Mesothelial cell of epicardium (in vitro differentiated cells): ENCODE data around the gene ORM1. TPM values are rescaled to one million over a fixed set of nuclear protein-coding genes. Genes with fewer than 3 reads are reported as not detected.

ENCODE experiments used
- DNase-seq, 2 experiments: peaks; one replicate each; pipeline ENCODE4 v3.0.0; 2021; ENCODE audit warnings: low spot score in 2 of 2; ENCODE audit not compliant: unreplicated experiment in 2 of 2
- H3K27ac Mint-ChIP-seq: 2 replicates; pipeline ENCODE4 v1.8.0; 2021; ENCODE audit warnings: mixed read lengths
- H3K27me3 Mint-ChIP-seq: 2 replicates; pipeline ENCODE4 v1.8.0; 2021; ENCODE audit warnings: low read depth, mixed read lengths
- H3K36me3 Mint-ChIP-seq: 2 replicates; pipeline ENCODE4 v1.8.0; 2021; ENCODE audit warnings: mixed read lengths
- H3K4me1 Mint-ChIP-seq: 2 replicates; pipeline ENCODE4 v1.8.0; 2021; ENCODE audit warnings: mixed read lengths
- H3K4me3 Mint-ChIP-seq: 2 replicates; pipeline ENCODE4 v1.8.0; 2021; ENCODE audit warnings: mild to moderate bottlenecking, moderate library complexity, mixed read lengths
- H3K9me3 Mint-ChIP-seq: 2 replicates; pipeline ENCODE4 v1.8.0; 2021; ENCODE audit warnings: mixed read lengths
- CTCF ChIP-seq: fragments of 200-600 bp; sonication (generic); IDR thresholded peaks from one replicate; pipeline ENCODE4 v1.5.0; 2021; ENCODE audit warnings: antibody characterized with exemption; ENCODE audit not compliant: unreplicated experiment
- total RNA-seq: library from RNA; stranded (reverse); gene quantifications from 3 replicates; pipeline ENCODE4 v1.2.1, GENCODE V29; 2021

The ORM1 gene
- total RNA-seq, 1 donor from 2014 or later: not detected

DNA sequence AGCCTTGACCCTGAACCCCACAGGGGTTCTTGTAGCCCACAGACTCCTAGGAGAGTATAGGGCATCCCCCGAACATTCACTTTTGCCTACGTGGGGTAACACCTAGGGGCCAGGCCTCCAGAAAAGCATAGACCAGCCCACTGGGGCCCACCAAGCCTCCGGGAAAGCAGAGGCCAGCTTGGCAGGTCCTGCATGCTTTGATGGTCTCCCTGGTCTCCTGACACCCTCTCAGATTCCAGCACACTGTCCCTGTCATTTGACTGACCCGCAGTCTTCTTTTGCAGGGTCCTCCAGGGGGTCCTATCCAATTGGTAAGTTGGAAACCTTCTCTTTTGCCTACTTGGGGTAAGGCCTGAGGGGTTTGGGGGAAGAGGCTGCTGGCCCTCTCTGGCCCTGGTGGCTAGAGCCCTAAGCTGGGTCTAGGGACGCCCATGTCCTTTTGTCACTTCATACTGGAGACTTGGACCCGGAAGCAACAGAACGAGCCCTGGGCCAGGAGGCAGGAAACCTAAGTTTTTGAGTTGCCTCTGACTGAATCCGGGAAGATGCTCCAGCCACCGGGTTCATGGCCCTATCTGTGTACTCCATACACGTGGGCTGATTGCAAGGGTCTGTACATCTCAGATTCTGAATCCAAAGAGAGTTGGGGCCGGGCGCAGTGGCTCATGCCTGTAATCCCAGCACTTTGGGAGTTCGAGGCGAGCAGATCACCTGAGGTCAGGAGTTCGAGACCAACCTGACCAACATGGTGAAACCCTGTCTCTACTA lies 20.9 kb upstream of the ORM1 start:
- peak in 1 of 2 experiments; percentile 11 for DNase-seq

GRCh38 chr9:114302727-114303126 lies 20.2 kb upstream of the ORM1 start:
- H3K4me3 Mint-ChIP-seq: no peak overlapping the region
- peaks cover 4% of the 10 kb centered on the region for H3K4me1 Mint-ChIP-seq
- H3K27me3 Mint-ChIP-seq: no peaks in the 10 kb centered on the region
- no peak for TF ChIP-seq CTCF
- H3K9me3 Mint-ChIP-seq: no peaks in the 10 kb centered on the region
- no peak for DNase-seq
- peaks cover 32% of the 10 kb centered on the region for H3K36me3 Mint-ChIP-seq
- H3K27ac Mint-ChIP-seq: no peak overlapping the region

More for the DNA sequence above, 20.9 kb upstream of the ORM1 start:
- no peak for TF ChIP-seq CTCF
- Mint-ChIP-seq H3K27ac (no peak overlapping the region), H3K9me3 (no peaks in the 10 kb centered on the region), H3K4me3 (no peak overlapping the region), H3K27me3 (no peaks in the 10 kb centered on the region), H3K4me1 (peaks cover 4% of the 10 kb centered on the region), H3K36me3 (peaks cover 35% of the 10 kb centered on the region)

GRCh38 chr9:114303571-114303970 lies 19.3 kb upstream of the ORM1 start:
- Mint-ChIP-seq H3K4me1 (peaks cover 4% of the 10 kb centered on the region), H3K9me3 (no peaks in the 10 kb centered on the region), H3K36me3 (peaks cover 24% of the 10 kb centered on the region), H3K4me3 (no peak overlapping the region), H3K27ac (no peak overlapping the region), H3K27me3 (no peaks in the 10 kb centered on the region)
- no peak for DNase-seq
- no peak for TF ChIP-seq CTCF

DNA sequence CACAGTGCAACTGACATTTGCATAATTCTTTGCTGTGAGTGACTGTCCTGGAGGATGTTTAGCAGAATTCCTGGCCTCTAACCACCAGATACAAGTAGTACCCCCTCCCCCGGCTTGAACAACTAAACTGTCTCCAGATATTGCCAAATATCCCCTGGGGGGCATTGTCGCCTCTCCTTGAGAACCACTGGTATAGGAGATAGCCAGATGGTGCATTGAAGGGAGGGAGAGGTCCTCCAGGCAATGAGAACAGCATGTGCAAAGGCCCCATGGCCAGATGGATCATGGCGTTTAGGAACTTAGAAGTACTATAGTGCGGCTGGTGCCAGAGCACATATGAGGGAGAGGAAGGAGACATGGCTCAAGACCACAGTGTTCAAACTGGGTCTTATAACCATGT lies 18.9 kb upstream of the ORM1 start:
- Mint-ChIP-seq H3K4me3 (no peak overlapping the region), H3K27me3 (no peaks in the 10 kb centered on the region), H3K27ac (no peak overlapping the region), H3K9me3 (no peaks in the 10 kb centered on the region), H3K36me3 (peaks cover 21% of the 10 kb centered on the region), H3K4me1 (peaks cover 4% of the 10 kb centered on the region)
- TF ChIP-seq CTCF: no peak
- DNase-seq: peak in 1 of 2 experiments; percentile 17

DNA sequence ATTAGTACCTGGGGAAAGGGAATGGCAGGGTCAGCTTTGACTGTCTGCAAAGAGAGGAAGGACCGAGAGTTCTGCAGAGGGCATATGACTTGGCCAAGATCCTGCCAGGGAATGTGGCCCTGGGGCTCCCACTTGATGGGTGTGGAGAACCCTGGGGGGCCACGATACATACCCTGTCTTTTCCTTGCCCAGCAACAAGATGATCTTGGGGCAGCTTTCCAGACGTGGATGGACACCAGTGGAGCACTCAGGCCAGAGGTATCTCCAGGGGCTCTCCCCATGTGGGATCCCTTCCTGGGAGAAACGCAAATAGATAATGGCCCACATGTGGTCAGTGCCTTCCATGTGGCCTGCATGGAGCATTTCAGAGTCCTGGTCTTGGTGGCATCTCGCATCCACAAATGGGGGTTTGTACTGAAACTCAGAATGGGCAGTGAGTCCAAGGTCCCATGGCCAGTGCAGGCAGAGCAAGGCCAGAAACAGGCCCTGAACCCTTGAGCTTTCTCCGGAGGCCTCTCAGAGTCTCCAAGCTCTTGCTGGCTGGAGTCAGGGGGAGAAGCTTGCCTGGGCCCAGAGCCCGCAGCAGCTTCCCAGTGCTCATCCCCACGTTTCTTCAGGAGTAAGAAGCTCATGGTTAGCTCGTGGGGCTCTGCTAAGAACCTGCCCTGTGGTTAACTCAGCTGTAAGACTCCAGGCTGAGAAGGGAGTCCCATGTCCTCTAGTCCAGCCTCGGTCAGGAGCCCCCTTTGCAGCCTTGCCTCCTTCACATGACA lies 18.3 kb upstream of the ORM1 start:
- Mint-ChIP-seq H3K27ac (no peak overlapping the region), H3K27me3 (no peaks in the 10 kb centered on the region), H3K4me3 (no peak overlapping the region), H3K9me3 (no peaks in the 10 kb centered on the region), H3K36me3 (peaks cover 23% of the 10 kb centered on the region), H3K4me1 (peaks cover 4% of the 10 kb centered on the region)
- no peak for TF ChIP-seq CTCF
- DNase-seq: peak in 1 of 2 experiments; percentile 28
